SK-N-SH treated with all-trans-retinoic acid at 6 μM for 48 hours (cell line): ENCODE results near the gene PRR23A.

ENCODE experiments used
- ATAC-seq: fragments of 200-7000 bp; cut with Tn5 transposase; 3 replicates; pipeline ENCODE4 v1.9.1; 2020; ENCODE audit warnings: mild to moderate bottlenecking, moderate library complexity
- ARNTL ChIP-seq: fragments of 450-650 bp; formaldehyde crosslinking; IDR thresholded peaks from 2 replicates; pipeline ENCODE4 v1.5.0; 2020; ENCODE audit warnings: low read depth, mild to moderate bottlenecking, moderate library complexity, borderline replicate concordance
- BACH2 ChIP-seq: fragments of 250-450 bp; sonication (Bioruptor Pico); IDR thresholded peaks from 2 replicates; pipeline ENCODE4 v1.9.0; 2021; ENCODE audit warnings: mild to moderate bottlenecking, borderline replicate concordance
- ESRRG ChIP-seq: fragments of 250-450 bp; sonication (Bioruptor Pico); IDR thresholded peaks from 2 replicates; pipeline ENCODE4 v1.6.1; 2021; ENCODE audit warnings: mild to moderate bottlenecking
- GLIS3 ChIP-seq: fragments of 250-450 bp; sonication (Bioruptor Pico); IDR thresholded peaks from 2 replicates; pipeline ENCODE4 v1.5.0; 2020; ENCODE audit warnings: mild to moderate bottlenecking, moderate library complexity
- OSR1 ChIP-seq: fragments of 250-450 bp; sonication (Bioruptor Pico); IDR thresholded peaks from 2 replicates; pipeline ENCODE4 v1.8.0; 2022; ENCODE audit warnings: moderate library complexity, mild to moderate bottlenecking, inconsistent platforms
- TCF4 ChIP-seq: fragments of 250-450 bp; sonication (Bioruptor Pico); IDR thresholded peaks from 2 replicates; pipeline ENCODE4 v1.8.0; 2021; ENCODE audit warnings: mild to moderate bottlenecking, moderate library complexity, borderline replicate concordance
- ZFP3 ChIP-seq: fragments of 250-450 bp; sonication (Bioruptor Pico); IDR thresholded peaks from 2 replicates; pipeline ENCODE4 v1.5.0; 2020; ENCODE audit warnings: mild to moderate bottlenecking, moderate library complexity
- ZFP30 ChIP-seq: fragments of 450-650 bp; formaldehyde crosslinking; IDR thresholded peaks from 2 replicates; pipeline ENCODE4 v1.5.0; 2022; ENCODE audit warnings: mild to moderate bottlenecking, moderate library complexity
- ZNF565 ChIP-seq: fragments of 450-650 bp; formaldehyde crosslinking; conservative IDR thresholded peaks from 2 replicates; pipeline ENCODE4 v1.5.0; 2020; ENCODE audit warnings: low read depth, mild to moderate bottlenecking, moderate library complexity
- ZNF8 ChIP-seq: fragments of 450-650 bp; formaldehyde crosslinking; IDR thresholded peaks from 2 replicates; pipeline ENCODE4 v1.5.0; 2020; ENCODE audit warnings: mild to moderate bottlenecking, moderate library complexity

Gene PRR23A

GRCh38 chr3:138960417-138960852 is 45.6 kb downstream of the PRR23A start:
- TF ChIP-seq ESRRG (CRISPR knock-in tag) (no peak), ZFP3 (CRISPR knock-in tag) (no peak), OSR1 (CRISPR knock-in tag) (no peak), ARNTL (CRISPR knock-in tag) (no peak), GLIS3 (CRISPR knock-in tag) (no peak), ZNF565 (CRISPR knock-in tag) (no peak), ZFP30 (CRISPR knock-in tag) (no peak), ZNF8 (CRISPR knock-in tag) (no peak), TCF4 (no peak), BACH2 (CRISPR knock-in tag) (no peak)
- TF ChIP-seq, all 23 proteins: peak for 0
- ATAC-seq, result no peak; the same call in 2 of the 3 replicates
